T-helper 2 cell treated with Interferon-gamma antibody and Interleukin-4, amounts not matched to agents 5 μg/mL and 100 μg/mL, for 36 hours (primary cell): ENCODE data around the gene TLE5.
"Not testable (repeated sequence)": the region's sequence is repeated elsewhere in the genome, so short reads cannot be mapped to it uniquely, and the experiment has no call there.

Experiments used
- DNase-seq: peaks from one replicate; pipeline ENCODE4 v3.0.0; 2021; ENCODE audit warnings: low spot score
- H3K27ac Mint-ChIP-seq: one replicate; pipeline ENCODE4 v1.8.0; 2021; ENCODE audit warnings: mild to moderate bottlenecking, mixed read lengths
- H3K27me3 Mint-ChIP-seq: one replicate; pipeline ENCODE4 v1.8.0; 2021; ENCODE audit warnings: low read depth, mixed read lengths
- H3K36me3 Mint-ChIP-seq: one replicate; pipeline ENCODE4 v1.8.0; 2021; ENCODE audit warnings: low read depth, mixed read lengths
- H3K4me1 Mint-ChIP-seq: one replicate; pipeline ENCODE4 v1.8.0; 2021; ENCODE audit warnings: low read depth, mixed read lengths
- H3K4me3 Mint-ChIP-seq: one replicate; pipeline ENCODE4 v1.8.0; 2022; ENCODE audit warnings: mild to moderate bottlenecking, moderate library complexity, mixed read lengths
- H3K9me3 Mint-ChIP-seq: one replicate; pipeline ENCODE4 v1.8.0; 2021; ENCODE audit warnings: mixed read lengths

Gene TLE5

DNA sequence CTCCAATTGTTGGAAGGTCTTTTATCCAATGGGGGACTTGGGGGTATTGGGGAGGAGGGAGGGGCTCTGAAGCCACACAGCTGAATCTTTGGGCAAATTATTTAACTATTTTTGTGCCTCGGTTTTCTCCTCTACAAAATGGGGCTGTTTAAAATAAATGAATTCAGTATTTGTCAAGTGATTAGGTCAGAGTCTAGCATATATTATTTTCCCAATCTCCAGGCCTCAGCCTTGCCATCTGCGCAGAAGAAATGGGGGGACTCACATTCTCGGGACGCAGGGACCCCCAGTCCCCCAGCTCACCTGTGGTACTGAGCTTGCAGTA, 1.5 kb downstream of the TLE5 start:
- Mint-ChIP-seq H3K27me3 (no peaks in the 10 kb centered on the region), H3K36me3 (peaks cover 39% of the 10 kb centered on the region), H3K4me1 (peaks cover 22% of the 10 kb centered on the region), H3K27ac (peak overlapping the region; percentile 91), H3K9me3 (no peaks in the 10 kb centered on the region), H3K4me3 (peak overlapping the region; percentile 95)
- DNase-seq, result no peak

DNA sequence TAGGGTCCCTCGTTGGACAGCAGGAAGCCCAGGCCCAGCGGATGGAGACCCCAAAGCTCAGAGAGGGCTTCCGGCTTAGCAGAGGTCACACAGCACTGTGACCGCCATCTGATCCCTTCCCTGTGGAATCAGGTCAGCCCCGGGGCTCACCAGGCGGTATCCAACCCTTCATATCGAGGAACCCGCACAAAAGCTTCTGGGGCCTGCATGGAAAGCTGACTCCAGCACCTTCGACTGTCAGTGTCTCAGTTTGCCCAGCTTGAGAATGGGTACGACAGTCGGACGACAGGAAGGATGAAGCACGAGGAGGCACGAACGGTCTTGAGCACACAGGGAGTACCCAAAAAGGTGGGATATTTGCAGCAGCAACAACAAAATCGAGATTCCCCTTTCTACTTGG, 2.6 kb downstream of the TLE5 start:
- Mint-ChIP-seq H3K27ac (peak overlapping the region; percentile 71), H3K9me3 (no peaks in the 10 kb centered on the region), H3K36me3 (peaks cover 47% of the 10 kb centered on the region), H3K27me3 (no peaks in the 10 kb centered on the region), H3K4me3 (peak overlapping the region; percentile 95), H3K4me1 (peaks cover 26% of the 10 kb centered on the region)
- DNase-seq, result no peak

GRCh38 chr19:3058821-3059314, 3.4 kb downstream of the TLE5 start:
- Mint-ChIP-seq H3K4me3 (no peak overlapping the region), H3K27me3 (no peaks in the 10 kb centered on the region), H3K27ac (peak overlapping the region; percentile 36), H3K36me3 (peaks cover 53% of the 10 kb centered on the region), H3K9me3 (no peaks in the 10 kb centered on the region), H3K4me1 (peaks cover 28% of the 10 kb centered on the region)
- DNase-seq, result no peak

GRCh38 chr19:3058009-3058820, 4.1 kb downstream of the TLE5 start:
- peak overlapping the region; percentile 55 for H3K4me3 Mint-ChIP-seq
- H3K9me3 Mint-ChIP-seq, result no peaks in the 10 kb centered on the region
- H3K27me3 Mint-ChIP-seq, result no peaks in the 10 kb centered on the region
- peak overlapping the region; percentile 41 for H3K27ac Mint-ChIP-seq
- H3K36me3 Mint-ChIP-seq, result peaks cover 53% of the 10 kb centered on the region
- peaks cover 28% of the 10 kb centered on the region for H3K4me1 Mint-ChIP-seq
- no peak for DNase-seq

- Mint-ChIP-seq H3K4me1 (peaks cover 25% of the 10 kb centered on the region), H3K4me3 (no peak overlapping the region), H3K27ac (no peak overlapping the region), H3K9me3 (no peaks in the 10 kb centered on the region), H3K27me3 (no peaks in the 10 kb centered on the region), H3K36me3 (peaks cover 56% of the 10 kb centered on the region)
- DNase-seq, result no peak
Measured at GRCh38 chr19:3057275-3057714, 5.0 kb downstream of the TLE5 start.

GRCh38 chr19:3056417-3057088, 5.7 kb downstream of the TLE5 start:
- peaks cover 25% of the 10 kb centered on the region for H3K4me1 Mint-ChIP-seq
- no peaks in the 10 kb centered on the region for H3K9me3 Mint-ChIP-seq
- DNase-seq, result no peak
- H3K27ac Mint-ChIP-seq, result peak overlapping the region; percentile 27
- H3K4me3 Mint-ChIP-seq, result no peak overlapping the region
- no peaks in the 10 kb centered on the region for H3K27me3 Mint-ChIP-seq
- peaks cover 56% of the 10 kb centered on the region for H3K36me3 Mint-ChIP-seq

DNA sequence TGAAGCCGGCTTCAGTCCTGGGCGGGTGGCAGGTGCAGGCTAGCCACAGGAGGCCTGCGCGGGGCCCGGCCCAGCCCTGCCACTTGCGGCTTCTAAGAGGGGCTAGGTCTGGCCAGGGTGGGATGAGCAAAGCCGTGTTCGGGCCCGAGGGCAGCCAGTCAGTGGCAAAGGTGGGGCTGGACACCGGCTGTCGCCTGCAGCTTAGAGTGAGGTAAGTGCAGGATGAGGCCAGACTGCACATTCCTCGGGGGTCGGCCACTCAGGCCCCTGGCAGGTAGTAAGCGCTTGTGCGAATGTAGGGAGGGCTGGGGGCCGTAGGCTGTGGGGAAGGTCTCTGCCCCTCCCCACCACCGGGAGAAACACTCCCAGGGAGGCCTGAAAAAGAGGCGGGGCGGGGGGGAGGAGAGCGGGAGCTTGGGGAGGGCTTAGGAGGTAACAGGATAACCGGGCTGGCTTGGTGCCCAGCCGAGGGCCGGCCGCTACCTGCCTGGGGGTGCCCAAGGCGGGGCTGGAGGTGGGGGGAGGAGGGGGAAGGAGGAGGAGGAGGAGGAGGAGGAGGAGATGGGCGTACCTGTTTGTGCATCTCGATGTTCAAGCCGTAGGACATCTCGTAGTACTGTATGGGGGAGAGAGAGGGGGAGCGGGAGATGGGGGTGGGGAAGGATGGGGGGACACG, 6.4 kb downstream of the TLE5 start:
- Mint-ChIP-seq H3K4me3 (no peak overlapping the region), H3K27me3 (no peaks in the 10 kb centered on the region), H3K27ac (no peak overlapping the region), H3K9me3 (no peaks in the 10 kb centered on the region), H3K36me3 (peaks cover 54% of the 10 kb centered on the region), H3K4me1 (peaks cover 23% of the 10 kb centered on the region)
- DNase-seq, result no peak

- peaks cover 20% of the 10 kb centered on the region for H3K4me1 Mint-ChIP-seq
- H3K27me3 Mint-ChIP-seq, result no peaks in the 10 kb centered on the region
- H3K4me3 Mint-ChIP-seq, result no peak overlapping the region
- H3K36me3 Mint-ChIP-seq, result peaks cover 48% of the 10 kb centered on the region
- peak overlapping the region; percentile 70 for H3K27ac Mint-ChIP-seq
- no peak for DNase-seq
- no peaks in the 10 kb centered on the region for H3K9me3 Mint-ChIP-seq
Measured at GRCh38 chr19:3054972-3055740, 7.1 kb downstream of the TLE5 start.

GRCh38 chr19:3054265-3054971, 7.9 kb downstream of the TLE5 start:
- Mint-ChIP-seq H3K27me3 (no peaks in the 10 kb centered on the region), H3K27ac (no peak overlapping the region), H3K36me3 (peaks cover 41% of the 10 kb centered on the region), H3K4me1 (peaks cover 15% of the 10 kb centered on the region), H3K9me3 (no peaks in the 10 kb centered on the region), H3K4me3 (no peak overlapping the region)
- no peak for DNase-seq

DNA sequence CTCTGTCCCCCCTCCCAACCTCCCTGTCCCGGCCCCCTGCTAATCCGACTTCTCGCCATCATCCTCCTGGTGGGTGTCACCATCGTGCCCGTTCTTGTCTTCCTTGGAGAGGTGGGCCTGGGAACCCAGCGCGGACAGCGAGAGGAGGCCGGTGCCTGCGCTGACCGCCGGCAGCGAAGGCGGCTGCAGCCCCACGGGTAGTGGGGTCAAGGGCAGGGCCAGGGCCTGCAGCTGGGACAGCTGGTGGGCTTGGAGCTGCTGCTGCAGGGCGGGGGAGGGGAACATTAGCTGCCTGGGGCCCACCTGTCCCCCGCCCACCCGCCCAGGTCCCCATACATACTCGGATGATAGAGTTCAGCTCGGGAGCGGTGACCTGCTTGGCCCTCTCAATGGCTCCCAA, 8.5 kb downstream of the TLE5 start:
- Mint-ChIP-seq H3K27ac (no peak overlapping the region), H3K27me3 (peaks cover 3% of the 10 kb centered on the region), H3K36me3 (peaks cover 38% of the 10 kb centered on the region), H3K9me3 (no peaks in the 10 kb centered on the region), H3K4me1 (peaks cover 19% of the 10 kb centered on the region), H3K4me3 (no peak overlapping the region)
- DNase-seq, result no peak

GRCh38 chr19:3053218-3053621, 9.1 kb downstream of the TLE5 start:
- peaks cover 17% of the 10 kb centered on the region for H3K4me1 Mint-ChIP-seq
- DNase-seq, result no peak
- peaks cover 3% of the 10 kb centered on the region for H3K27me3 Mint-ChIP-seq
- peaks cover 33% of the 10 kb centered on the region for H3K36me3 Mint-ChIP-seq
- no peak overlapping the region for H3K27ac Mint-ChIP-seq
- H3K4me3 Mint-ChIP-seq, result no peak overlapping the region
- no peaks in the 10 kb centered on the region for H3K9me3 Mint-ChIP-seq

GRCh38 chr19:3050016-3050415, 12.3 kb downstream of the TLE5 start:
- Mint-ChIP-seq H3K36me3 (peaks cover 15% of the 10 kb centered on the region), H3K4me1 (peaks cover 13% of the 10 kb centered on the region)
- H3K4me3 Mint-ChIP-seq, H3K27ac Mint-ChIP-seq, H3K27me3 Mint-ChIP-seq, H3K9me3 Mint-ChIP-seq, DNase-seq: not testable (repeated sequence)

- peaks cover 10% of the 10 kb centered on the region for H3K27me3 Mint-ChIP-seq
- no peak overlapping the region for H3K27ac Mint-ChIP-seq
- H3K36me3 Mint-ChIP-seq, result peaks cover 6% of the 10 kb centered on the region
- H3K9me3 Mint-ChIP-seq, result no peaks in the 10 kb centered on the region
- H3K4me3 Mint-ChIP-seq, result peak overlapping the region; percentile 20
- no peak for DNase-seq
- peaks cover 9% of the 10 kb centered on the region for H3K4me1 Mint-ChIP-seq
Measured at GRCh38 chr19:3049089-3049488, 13.2 kb downstream of the TLE5 start.
